ENCODE measurements around the gene PLEKHM1.
A peak's percentile ranks its signal among the peaks of the same experiment; 100 is the strongest.

PLEKHM1 gene

GRCh38 chr17:45426561-45426960 is 64.0 kb downstream of the PLEKHM1 start:
- no peak for DNase-seq

- DNase-seq = no peak
Observed at GRCh38 chr17:45425984-45426413, 64.5 kb downstream of the PLEKHM1 start.

GRCh38 chr17:45425125-45425983 is 65.2 kb downstream of the PLEKHM1 start:
- no peak for DNase-seq

DNA sequence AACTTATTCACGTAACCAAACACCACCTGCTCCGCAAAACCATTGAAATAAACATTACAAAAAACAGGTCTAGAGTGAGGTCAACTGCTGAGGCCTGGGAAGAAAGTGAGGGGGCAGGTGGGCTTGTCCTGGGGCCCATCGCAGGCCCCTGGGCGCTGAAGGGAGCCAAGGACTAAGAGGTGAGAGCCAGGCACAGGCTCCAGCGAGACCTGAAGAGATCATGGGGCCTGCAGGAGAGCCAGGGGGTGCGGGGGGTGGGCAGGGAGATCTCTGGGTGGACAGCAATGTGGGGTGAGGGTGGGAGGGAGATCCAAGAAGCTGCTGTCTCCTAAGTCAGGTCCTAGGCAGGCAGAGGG is 65.8 kb downstream of the PLEKHM1 start:
- no peak for DNase-seq

DNA sequence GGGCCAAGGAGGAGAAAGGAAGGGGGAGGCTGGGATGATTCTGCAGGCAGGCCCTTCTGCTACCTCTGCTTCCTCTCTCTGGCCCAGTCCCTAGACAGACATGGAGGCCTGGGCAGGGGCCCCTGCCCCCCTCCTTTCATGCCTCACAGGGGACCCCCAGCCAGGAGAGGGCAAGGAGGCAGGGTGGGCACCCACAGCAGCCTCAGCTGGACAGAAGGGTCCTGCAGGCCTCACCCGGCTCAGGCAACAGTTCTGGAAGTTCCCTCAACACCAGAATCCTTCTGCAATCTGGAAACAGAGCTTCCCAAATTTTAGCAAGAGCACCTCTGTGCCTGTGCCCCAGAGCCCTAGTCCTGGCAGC is 66.6 kb downstream of the PLEKHM1 start:
- DNase-seq = no peak

- no peak for DNase-seq
Observed at GRCh38 chr17:45423304-45423974, 67.1 kb downstream of the PLEKHM1 start.

DNA sequence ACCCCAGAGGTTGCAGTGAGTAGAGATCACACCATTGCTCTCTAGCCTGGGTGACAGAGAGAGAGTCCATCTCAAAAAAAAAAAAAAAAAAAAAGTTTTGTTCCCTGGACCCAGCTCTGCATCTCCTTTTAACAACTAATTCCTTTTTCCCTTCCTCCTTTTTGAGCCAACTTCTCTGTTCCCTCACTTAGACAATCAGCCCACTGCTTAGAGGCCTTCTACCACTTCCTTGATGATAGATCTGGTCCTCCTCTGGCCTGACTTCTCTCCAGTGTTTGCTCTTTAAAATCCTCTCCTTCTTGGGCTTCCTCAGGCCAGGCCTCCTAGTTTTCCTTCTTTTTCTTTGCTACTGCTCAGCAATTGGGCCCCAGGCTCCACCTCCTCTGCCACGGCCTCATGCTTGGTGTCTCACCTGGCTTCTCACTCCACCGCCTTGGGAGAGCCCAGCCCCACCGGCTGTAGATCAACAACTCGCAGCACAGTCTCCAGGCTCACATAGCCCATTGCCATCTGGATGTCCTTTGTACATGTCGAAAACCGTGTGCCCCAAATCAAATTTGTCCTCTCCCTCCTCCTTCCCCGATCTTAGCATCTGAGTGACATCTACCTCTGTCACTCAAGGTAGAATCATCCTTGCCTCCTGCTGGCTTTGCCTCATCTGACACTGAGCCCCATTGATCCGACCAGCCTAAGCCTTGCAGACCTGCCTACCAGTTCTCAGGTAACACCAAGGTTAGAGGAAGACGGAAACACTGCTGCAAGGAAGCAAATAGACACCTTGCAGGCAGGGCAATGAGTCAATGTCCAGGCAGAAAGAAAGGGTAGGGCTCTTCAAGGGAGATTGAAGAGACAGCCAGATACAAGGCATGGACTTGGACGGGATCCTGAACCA is 75.3 kb downstream of the PLEKHM1 start:
- DNase-seq = no peak

- DNase-seq = no peak
Observed at GRCh38 chr17:45413498-45413923, 77.0 kb downstream of the PLEKHM1 start.

DNA sequence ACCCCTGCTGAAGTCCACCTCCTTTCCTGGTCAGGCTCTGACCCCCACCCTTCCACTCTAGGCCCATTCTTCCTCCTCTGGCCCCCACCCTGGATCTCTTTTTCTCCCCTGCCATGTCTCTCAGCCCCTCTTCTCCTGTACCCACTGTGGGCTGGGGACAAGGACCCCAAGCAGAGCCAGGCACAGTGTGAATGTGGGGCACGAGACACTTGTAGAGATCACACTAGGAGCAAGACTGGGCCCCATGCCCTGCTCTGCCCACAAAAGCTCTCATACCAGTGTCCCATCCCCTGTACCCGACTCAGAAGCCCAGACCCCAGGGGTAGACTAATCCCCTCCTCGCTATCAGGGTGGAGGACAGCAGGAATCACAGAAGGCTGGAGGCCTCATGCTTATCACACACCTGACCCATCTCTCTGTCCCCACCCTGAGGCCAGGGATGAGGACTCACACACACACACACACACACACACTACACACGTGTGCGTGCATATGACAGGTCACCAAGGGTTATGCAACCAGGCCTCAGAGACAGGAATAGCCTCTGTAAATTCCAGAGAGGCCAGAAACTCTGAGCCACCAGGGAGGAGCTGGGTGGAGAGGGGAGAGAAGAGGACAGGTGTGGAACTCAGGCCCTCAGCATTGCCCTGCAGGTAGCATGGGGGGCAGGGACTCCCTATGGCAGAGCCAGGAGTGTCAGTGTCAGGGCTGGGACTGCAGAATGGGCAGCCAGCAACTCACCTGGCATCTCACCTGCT is 79.0 kb downstream of the PLEKHM1 start:
- DNase-seq = no peak

DNA sequence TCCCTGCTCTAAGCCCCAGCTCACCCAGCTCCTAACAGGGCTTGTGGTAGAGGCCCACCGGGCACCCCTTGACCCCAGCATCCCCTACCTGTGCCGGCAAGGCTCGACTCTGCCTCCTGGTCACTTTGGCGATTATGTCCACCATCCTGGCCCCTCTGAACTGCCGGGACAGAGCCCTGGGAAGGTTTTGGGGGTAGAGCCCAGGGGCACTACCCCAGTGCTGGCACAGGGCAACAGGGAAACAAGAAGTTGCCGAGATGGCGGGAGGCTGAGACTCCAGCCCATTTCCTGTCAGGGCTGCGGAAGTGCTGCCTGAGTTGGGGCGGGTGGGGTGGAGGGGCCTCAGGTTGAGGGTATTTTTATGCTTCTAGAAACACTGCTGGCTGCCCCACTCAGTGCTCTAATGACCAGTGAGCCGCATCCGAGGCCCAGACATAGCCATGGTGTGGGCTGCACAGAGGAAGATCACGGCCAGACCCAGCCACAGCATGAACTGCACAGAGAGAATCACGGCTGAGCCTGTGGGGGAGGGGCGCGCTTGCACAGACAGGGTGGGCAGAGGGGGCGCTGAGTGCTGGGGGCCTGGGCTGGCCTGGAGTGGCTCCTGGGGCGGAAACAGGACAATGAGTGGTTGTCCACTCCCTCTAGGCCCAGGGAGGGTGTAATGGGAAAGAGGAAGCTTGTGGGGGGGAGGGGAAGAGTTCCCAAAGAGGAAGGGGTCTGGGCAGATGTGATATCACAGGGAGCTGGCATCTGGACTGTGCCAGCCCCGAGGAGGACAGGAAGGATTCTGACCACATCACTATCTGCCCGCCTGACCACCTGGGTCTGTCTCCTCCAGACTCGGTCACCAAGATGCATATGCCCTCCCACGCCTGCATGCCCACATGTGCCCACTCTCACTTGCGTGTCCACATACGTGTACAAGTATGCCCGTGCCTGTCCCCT is 80.1 kb downstream of the PLEKHM1 start:
- DNase-seq = peak; percentile 83

GRCh38 chr17:45409659-45410076 is 80.9 kb downstream of the PLEKHM1 start:
- no peak for DNase-seq

GRCh38 chr17:45408611-45409421 is 81.7 kb downstream of the PLEKHM1 start:
- no peak for DNase-seq

DNA sequence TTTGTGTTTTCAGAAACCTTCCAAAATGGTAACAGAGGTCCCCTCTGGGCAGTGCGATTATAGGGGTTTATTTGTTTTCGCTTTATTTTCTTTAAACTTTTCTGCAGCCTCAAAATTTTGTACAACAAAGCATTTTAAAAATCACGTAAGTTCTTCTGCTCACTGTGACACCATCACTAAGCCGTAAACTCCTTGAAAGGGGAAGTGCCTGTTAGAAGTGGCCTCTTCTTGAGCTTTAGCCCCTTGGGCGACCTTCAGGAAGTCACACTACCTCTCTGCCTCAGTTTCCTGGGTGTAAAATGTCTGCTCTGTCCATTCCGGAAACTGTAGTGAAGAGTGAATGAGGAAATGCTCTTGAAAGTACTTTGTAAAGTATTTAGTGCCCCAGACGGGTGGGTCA is 84.4 kb downstream of the PLEKHM1 start:
- no peak for DNase-seq

DNA sequence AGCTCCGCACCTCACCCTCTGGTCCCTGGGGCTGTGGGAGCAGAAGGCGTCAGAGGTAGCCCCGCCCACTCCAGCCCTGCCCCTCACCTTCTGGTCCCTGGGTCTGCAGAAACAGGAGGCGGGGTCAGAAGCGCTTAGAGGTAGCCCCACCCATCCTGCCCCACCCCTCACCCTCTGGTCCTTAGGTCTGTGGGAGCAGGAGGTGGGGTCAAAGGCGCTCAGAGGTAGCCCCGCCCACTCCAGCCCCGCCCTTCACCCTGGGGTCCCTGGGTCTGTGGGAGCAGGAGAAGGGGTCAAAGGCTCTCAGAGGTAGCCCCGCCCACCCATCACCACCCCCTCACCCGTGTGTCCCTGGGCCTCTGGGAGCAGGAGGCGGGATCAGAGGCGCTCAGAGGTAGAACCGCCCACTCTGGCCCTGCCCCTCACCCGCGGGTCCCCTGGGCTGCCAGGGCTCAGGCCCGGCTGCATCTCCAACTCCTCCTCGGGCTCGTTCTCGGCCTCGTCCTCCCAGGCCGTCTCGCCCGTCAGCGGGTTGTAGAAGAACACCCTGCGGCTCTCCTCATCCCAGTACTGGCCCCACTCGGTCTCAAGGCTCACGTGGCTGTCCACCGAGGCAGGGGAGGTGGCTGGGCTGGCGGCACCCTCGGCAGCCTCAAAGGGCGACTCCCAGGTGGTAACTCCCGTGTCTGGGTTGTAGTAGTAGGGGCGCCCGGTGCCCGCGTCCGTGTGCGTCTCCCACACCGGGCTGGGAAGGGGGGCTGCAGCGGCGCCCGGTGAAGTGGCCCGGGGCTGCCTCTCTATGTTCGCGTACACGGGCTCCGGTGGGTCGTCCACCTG is 85.1 kb downstream of the PLEKHM1 start:
- DNase-seq = peak; percentile 51

GRCh38 chr17:45404870-45405249 is 85.7 kb downstream of the PLEKHM1 start:
- DNase-seq = no peak

DNA sequence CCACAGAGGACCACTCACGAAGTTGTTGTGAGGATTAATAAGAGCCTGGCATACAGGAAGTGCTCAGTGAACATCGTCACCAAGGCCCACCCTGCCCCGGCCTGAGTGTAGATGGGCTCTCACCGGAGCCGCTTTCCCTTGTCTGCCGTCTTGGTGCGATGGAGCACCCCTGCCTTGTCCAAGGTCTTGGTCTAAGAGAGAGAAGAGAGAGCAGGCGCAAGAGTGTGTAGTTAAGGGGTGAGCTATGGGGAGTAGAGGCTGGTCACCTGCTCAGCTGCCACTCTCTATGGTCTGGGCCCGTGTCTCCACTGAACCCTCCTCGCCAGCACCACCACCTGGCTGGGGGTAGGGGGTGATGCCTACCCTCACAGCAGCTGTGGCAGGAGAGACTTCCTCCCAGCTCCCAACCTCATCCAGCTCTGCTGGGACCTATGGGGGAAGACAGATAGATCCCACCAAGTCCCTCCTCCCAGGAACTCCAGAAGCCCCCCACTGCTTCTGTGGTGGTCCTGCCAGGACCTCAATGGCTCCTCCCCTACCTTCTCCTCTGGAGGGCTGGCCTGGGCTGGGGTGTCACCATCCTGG is 86.5 kb downstream of the PLEKHM1 start:
- no peak for DNase-seq

DNA sequence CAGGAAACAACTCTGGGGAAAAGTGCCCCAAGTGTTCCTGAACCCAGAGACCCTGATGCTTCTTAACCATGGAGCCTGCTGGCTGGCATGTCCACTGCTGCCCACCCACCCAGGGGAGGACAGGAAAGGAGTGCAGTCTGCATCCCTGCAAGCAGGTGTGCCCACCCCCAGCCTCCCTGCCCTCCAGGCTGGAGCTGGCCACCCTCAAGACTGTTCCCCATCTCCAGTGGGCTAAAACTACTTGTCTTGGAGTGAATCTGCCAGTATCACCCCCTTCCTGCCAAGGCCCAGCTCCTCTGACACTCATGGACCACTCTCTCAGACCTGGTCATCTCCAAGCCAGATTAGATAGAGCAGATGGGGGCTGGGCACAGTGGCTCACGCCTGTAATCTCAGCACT is 87.6 kb downstream of the PLEKHM1 start:
- DNase-seq = no peak

DNA sequence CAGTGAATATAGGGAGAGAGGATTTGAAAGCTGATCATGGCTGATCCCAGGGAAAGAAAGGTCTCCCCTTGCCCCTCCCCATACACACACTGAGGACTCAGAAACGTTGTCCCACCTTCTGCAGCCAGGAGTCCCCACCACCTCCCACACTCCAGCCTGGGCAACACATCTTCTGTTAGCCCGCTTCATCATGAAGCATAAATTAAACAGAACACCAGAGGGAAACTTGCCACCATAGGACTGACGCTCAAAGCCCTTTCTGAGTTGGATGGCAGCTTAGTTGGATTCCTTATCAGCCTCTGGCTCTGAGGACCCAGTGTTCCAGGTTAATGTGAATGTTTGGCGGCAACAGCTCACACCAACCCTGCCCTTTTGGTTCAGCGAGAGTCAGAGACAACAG is 91.7 kb downstream of the PLEKHM1 start:
- no peak for DNase-seq

DNA sequence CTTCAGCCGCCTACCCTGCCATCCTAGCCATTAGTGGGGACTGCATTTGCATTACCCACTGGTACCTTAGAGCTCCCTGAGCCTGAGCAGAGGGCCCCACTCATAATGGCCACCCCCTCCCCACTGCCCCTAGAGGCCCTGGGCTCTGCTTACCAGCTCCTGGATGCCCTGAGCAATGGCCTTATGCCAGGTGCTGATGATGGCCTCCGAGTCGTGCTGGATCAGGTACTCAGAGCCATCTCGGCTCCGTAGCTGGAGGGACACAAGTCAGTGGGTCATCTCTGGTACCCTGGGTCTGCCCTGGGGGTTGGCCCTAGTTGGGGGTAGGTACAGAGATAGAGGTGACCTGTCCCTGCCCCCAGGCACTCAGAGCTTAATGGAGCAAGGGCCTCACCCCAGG is 92.7 kb downstream of the PLEKHM1 start:
- DNase-seq = no peak

Measured in activated CD8-positive, alpha-beta memory T cell treated with anti-CD3 and anti-CD28 coated beads, Interleukin-2, amount 50 U/mL, for 48 hours (primary cell).